GM15510 (cell line): ENCODE results near the gene MPHOSPH10.

Experiments
- POLR2A ChIP-seq: IDR thresholded peaks from 3 replicates; pipeline ENCODE4 v1.6.1; 2011; ENCODE audit warnings: borderline replicate concordance; ENCODE audit not compliant: insufficient read length; ENCODE audit errors: extremely low read depth

MPHOSPH10 gene

GRCh38 chr2:71130152-71130904 is at the start of gene MPHOSPH10, which contains the start of gene MCEE:
Gene MPHOSPH10, plus strand, starts transcription at chr2:71130634. Its CDS starts 32 bp downstream, at chr2:71130666.
Gene MCEE, minus strand, starts transcription at chr2:71130229. Its CDS starts 10 bp downstream, at chr2:71130219.
- peak; percentile 80 for TF ChIP-seq POLR2A

- no peak for TF ChIP-seq POLR2A
These were observed 47.8 kb upstream of the MPHOSPH10 start for GRCh38 chr2:71082402-71083252.

GRCh38 chr2:71100195-71100964 is 30.1 kb upstream of the MPHOSPH10 start:
- TF ChIP-seq POLR2A: no peak

GRCh38 chr2:71101656-71102055 is 28.8 kb upstream of the MPHOSPH10 start:
- TF ChIP-seq POLR2A: no peak

- no peak for TF ChIP-seq POLR2A
These were observed 27.3 kb upstream of the MPHOSPH10 start for GRCh38 chr2:71102981-71103681.

GRCh38 chr2:71103809-71104208 is 26.6 kb upstream of the MPHOSPH10 start:
- no peak for TF ChIP-seq POLR2A

- no peak for TF ChIP-seq POLR2A
These were observed 22.3 kb upstream of the MPHOSPH10 start for GRCh38 chr2:71108091-71108490.

GRCh38 chr2:71113843-71114242 is 16.6 kb upstream of the MPHOSPH10 start:
- no peak for TF ChIP-seq POLR2A

GRCh38 chr2:71117063-71117462 is 13.4 kb upstream of the MPHOSPH10 start:
- TF ChIP-seq POLR2A: no peak

- TF ChIP-seq POLR2A: no peak
These were observed 10.2 kb upstream of the MPHOSPH10 start for GRCh38 chr2:71120195-71120594.

GRCh38 chr2:71121479-71121878 is 9.0 kb upstream of the MPHOSPH10 start:
- TF ChIP-seq POLR2A: no peak

- no peak for TF ChIP-seq POLR2A
These were observed 7.8 kb upstream of the MPHOSPH10 start for GRCh38 chr2:71122387-71123298.

GRCh38 chr2:71125506-71126294 is 4.7 kb upstream of the MPHOSPH10 start:
- TF ChIP-seq POLR2A: no peak

GRCh38 chr2:71126957-71127356 is 3.5 kb upstream of the MPHOSPH10 start:
- no peak for TF ChIP-seq POLR2A
